Lower lobe of right lung (tissue), 2 donors: Measurements from ENCODE around the gene NRXN3. TPM values are rescaled to one million over a fixed set of nuclear protein-coding genes. Genes with fewer than 3 reads are reported as not detected.
A peak's percentile ranks its signal among the peaks of the same experiment; 100 is the strongest.

Experiments
- ATAC-seq, 2 donors: fragments of 200-7000 bp; cut with Tn5 transposase; one replicate each; pipeline ENCODE4 v1.9.1; 2020 to 2022; ENCODE audit warnings: mild to moderate bottlenecking in 2 of 2, moderate library complexity in 2 of 2
- DNase-seq: peaks from one replicate; pipeline ENCODE4 v3.0.0-alpha.2; 2020
- H3K27ac ChIP-seq: fragments of 200-600 bp; one replicate; pipeline ENCODE4 v1.8.0; 2022
- H3K27me3 ChIP-seq: fragments of 200-600 bp; one replicate; pipeline ENCODE4 v1.8.0; 2022; ENCODE audit warnings: low read depth
- H3K36me3 ChIP-seq: fragments of 200-600 bp; one replicate; pipeline ENCODE4 v1.8.0; 2022; ENCODE audit warnings: mild to moderate bottlenecking
- H3K4me1 ChIP-seq: fragments of 200-600 bp; one replicate; pipeline ENCODE4 v1.8.0; 2022
- H3K4me3 ChIP-seq: fragments of 200-600 bp; one replicate; pipeline ENCODE4 v1.8.0; 2022; ENCODE audit warnings: mild to moderate bottlenecking
- H3K9me3 ChIP-seq: fragments of 200-600 bp; one replicate; pipeline ENCODE4 v1.8.0; 2022
- intact Hi-C: fragments of 100-400 bp; cut with DNase I; formaldehyde crosslinking; loops from one replicate; pipeline ENCODE4 v1.11.0; 2022
- total RNA-seq: library from RNA; stranded (reverse); fragmentation: NEBNext Ultra II Directional; extraction: Animal tissue kit (Norgen Biotek cat#: 25700); gene quantifications from one replicate; pipeline ENCODE4 v1.2.1, GENCODE V29; 2021
- TF ChIP-seq, protein P1 (sequence below): fragments of 200-600 bp; IDR thresholded peaks from one replicate; pipeline ENCODE4 v1.8.0; 2022; ENCODE audit warnings: antibody characterized with exemption, mild to moderate bottlenecking
- donor health status: DM: no; HTN: yes; CAD: no; lungs with severe emphysema.

The NRXN3 gene
- total RNA-seq, 1 donor from 2014 or later = 9.0 TPM

- TF ChIP-seq, protein P1, sequence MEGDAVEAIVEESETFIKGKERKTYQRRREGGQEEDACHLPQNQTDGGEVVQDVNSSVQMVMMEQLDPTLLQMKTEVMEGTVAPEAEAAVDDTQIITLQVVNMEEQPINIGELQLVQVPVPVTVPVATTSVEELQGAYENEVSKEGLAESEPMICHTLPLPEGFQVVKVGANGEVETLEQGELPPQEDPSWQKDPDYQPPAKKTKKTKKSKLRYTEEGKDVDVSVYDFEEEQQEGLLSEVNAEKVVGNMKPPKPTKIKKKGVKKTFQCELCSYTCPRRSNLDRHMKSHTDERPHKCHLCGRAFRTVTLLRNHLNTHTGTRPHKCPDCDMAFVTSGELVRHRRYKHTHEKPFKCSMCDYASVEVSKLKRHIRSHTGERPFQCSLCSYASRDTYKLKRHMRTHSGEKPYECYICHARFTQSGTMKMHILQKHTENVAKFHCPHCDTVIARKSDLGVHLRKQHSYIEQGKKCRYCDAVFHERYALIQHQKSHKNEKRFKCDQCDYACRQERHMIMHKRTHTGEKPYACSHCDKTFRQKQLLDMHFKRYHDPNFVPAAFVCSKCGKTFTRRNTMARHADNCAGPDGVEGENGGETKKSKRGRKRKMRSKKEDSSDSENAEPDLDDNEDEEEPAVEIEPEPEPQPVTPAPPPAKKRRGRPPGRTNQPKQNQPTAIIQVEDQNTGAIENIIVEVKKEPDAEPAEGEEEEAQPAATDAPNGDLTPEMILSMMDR = no peak
- H3K27ac ChIP-seq = no peak overlapping the region
- intact Hi-C loops = no loop called here
- DNase-seq (no peak), ATAC-seq (no peak)
- no peaks in the 10 kb centered on the region for H3K9me3 ChIP-seq
- H3K4me1 ChIP-seq = no peaks in the 10 kb centered on the region
- no peaks in the 10 kb centered on the region for H3K36me3 ChIP-seq
- no peak overlapping the region for H3K4me3 ChIP-seq
- H3K27me3 ChIP-seq = no peaks in the 10 kb centered on the region
Observed at GRCh38 chr14:78764240-78764639, 594.1 kb downstream of the NRXN3 start.

DNA sequence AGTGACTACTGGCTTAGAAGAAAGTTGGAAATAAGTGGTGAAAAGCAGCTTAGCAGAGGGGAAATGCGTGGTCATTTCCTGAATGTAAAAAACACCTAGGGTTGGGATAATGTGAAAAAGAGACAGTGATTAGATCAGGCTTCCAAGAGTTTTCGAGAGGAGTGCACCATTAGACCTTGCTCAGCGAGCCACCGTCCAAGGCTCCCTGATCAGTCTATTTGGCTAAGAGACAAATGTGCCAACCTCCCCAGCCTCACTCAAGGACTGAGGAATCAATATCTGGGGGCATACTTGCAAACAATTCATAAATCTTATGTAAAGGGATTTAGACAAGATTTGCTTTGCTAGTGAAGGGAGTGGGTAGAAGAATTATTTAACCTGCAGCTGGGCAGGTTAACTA is 594.5 kb downstream of the NRXN3 start:
- DNase-seq (no peak), ATAC-seq (no peak)
- no peak overlapping the region for H3K4me3 ChIP-seq
- intact Hi-C loops = no loop called here
- TF ChIP-seq, protein P1 = no peak
- no peaks in the 10 kb centered on the region for H3K27me3 ChIP-seq
- no peaks in the 10 kb centered on the region for H3K4me1 ChIP-seq
- H3K27ac ChIP-seq = no peak overlapping the region
- H3K9me3 ChIP-seq = no peaks in the 10 kb centered on the region
- H3K36me3 ChIP-seq = no peaks in the 10 kb centered on the region

- Histone ChIP-seq H3K9me3 (no peaks in the 10 kb centered on the region), H3K4me1 (no peaks in the 10 kb centered on the region), H3K27me3 (no peaks in the 10 kb centered on the region), H3K36me3 (no peaks in the 10 kb centered on the region), H3K4me3 (no peak overlapping the region), H3K27ac (no peak overlapping the region)
- DNase-seq (no peak), ATAC-seq (no peak)
- intact Hi-C loops = no loop called here
- TF ChIP-seq, protein P1 = no peak
Observed at GRCh38 chr14:78767436-78767835, 597.3 kb downstream of the NRXN3 start.

- TF ChIP-seq, protein P1 = no peak
- Histone ChIP-seq H3K4me3 (no peak overlapping the region), H3K27ac (no peak overlapping the region), H3K27me3 (no peaks in the 10 kb centered on the region), H3K36me3 (no peaks in the 10 kb centered on the region), H3K9me3 (no peaks in the 10 kb centered on the region), H3K4me1 (no peaks in the 10 kb centered on the region)
- no peak for ATAC-seq
- DNase-seq = no peak
- intact Hi-C loops = no loop called here
Observed at GRCh38 chr14:78782551-78782950, 612.4 kb downstream of the NRXN3 start.

- ATAC-seq (peak in 1 of 2 donors; percentile 48), DNase-seq (no peak)
- Histone ChIP-seq H3K4me3 (no peak overlapping the region), H3K27ac (no peak overlapping the region), H3K36me3 (no peaks in the 10 kb centered on the region), H3K27me3 (no peaks in the 10 kb centered on the region), H3K4me1 (no peaks in the 10 kb centered on the region), H3K9me3 (no peaks in the 10 kb centered on the region)
- TF ChIP-seq, protein P1 = no peak
- intact Hi-C loops = no loop called here
Observed at GRCh38 chr14:78785265-78785664, 615.1 kb downstream of the NRXN3 start.
